NCI-H187 (cell line): ENCODE measurements around the gene GOLGA8K.
"Not testable (repeated sequence)": the region's sequence is repeated elsewhere in the genome, so short reads cannot be mapped to it uniquely, and the experiment has no call there.

Experiments
- DNase-seq, 2 experiments: peaks; one replicate each; lab custom pipeline; 2025; lab: John Stamatoyannopoulos, UW

The GOLGA8K gene

GRCh38 chr15:32403192-32403591 lies at the start of gene GOLGA8K:
Gene GOLGA8K (minus strand): TSS chr15:32403292. CDS start chr15:32403194, 98 bp downstream.
- not testable (repeated sequence) for DNase-seq

- DNase-seq = not testable (repeated sequence)
Measured at GRCh38 chr15:32440445-32440977, 37.4 kb upstream of the GOLGA8K start.

- not testable (repeated sequence) for DNase-seq
Measured at GRCh38 chr15:32434102-32434963, 31.2 kb upstream of the GOLGA8K start.

- not testable (repeated sequence) for DNase-seq
Measured at GRCh38 chr15:32427635-32428034, 24.5 kb upstream of the GOLGA8K start.

- DNase-seq = not testable (repeated sequence)
Measured at GRCh38 chr15:32426511-32426910, 23.4 kb upstream of the GOLGA8K start.

GRCh38 chr15:32407903-32408302 lies 4.8 kb upstream of the GOLGA8K start:
- not testable (repeated sequence) for DNase-seq

GRCh38 chr15:32396522-32396921 lies 6.6 kb downstream of the GOLGA8K start:
- DNase-seq = not testable (repeated sequence)

- not testable (repeated sequence) for DNase-seq
Measured at GRCh38 chr15:32394745-32395144, 8.3 kb downstream of the GOLGA8K start.

- not testable (repeated sequence) for DNase-seq
Measured at GRCh38 chr15:32388050-32388648, 14.9 kb downstream of the GOLGA8K start.

GRCh38 chr15:32385823-32386495 lies 17.1 kb downstream of the GOLGA8K start:
- not testable (repeated sequence) for DNase-seq

- not testable (repeated sequence) for DNase-seq
Measured at GRCh38 chr15:32374185-32374584, 28.9 kb downstream of the GOLGA8K start.

GRCh38 chr15:32373707-32374106 lies 29.4 kb downstream of the GOLGA8K start:
- DNase-seq = not testable (repeated sequence)

- not testable (repeated sequence) for DNase-seq
Measured at GRCh38 chr15:32372075-32372474, 31.0 kb downstream of the GOLGA8K start.

- not testable (repeated sequence) for DNase-seq
Measured at GRCh38 chr15:32370526-32370925, 32.6 kb downstream of the GOLGA8K start.

- DNase-seq = not testable (repeated sequence)
Measured at GRCh38 chr15:32370064-32370463, 33.0 kb downstream of the GOLGA8K start.

GRCh38 chr15:32366492-32366891 lies 36.6 kb downstream of the GOLGA8K start:
- DNase-seq = not testable (repeated sequence)

- DNase-seq = not testable (repeated sequence)
Measured at GRCh38 chr15:32365955-32366354, 37.1 kb downstream of the GOLGA8K start.

- DNase-seq = not testable (repeated sequence)
Measured at GRCh38 chr15:32364944-32365343, 38.1 kb downstream of the GOLGA8K start.

- DNase-seq = not testable (repeated sequence)
Measured at GRCh38 chr15:32363449-32363848, 39.6 kb downstream of the GOLGA8K start.

- not testable (repeated sequence) for DNase-seq
Measured at GRCh38 chr15:32361662-32362061, 41.4 kb downstream of the GOLGA8K start.

- DNase-seq = not testable (repeated sequence)
Measured at GRCh38 chr15:32358462-32358861, 44.6 kb downstream of the GOLGA8K start.

GRCh38 chr15:32356909-32357308 lies 46.2 kb downstream of the GOLGA8K start:
- DNase-seq = not testable (repeated sequence)
